ENCODE data around the gene FAM180B.
"Not testable (repeated sequence)": the region's sequence is repeated elsewhere in the genome, so short reads cannot be mapped to it uniquely, and the experiment has no call there.

FAM180B gene

GRCh38 chr11:47586098-47586855, at the start of gene FAM180B:
TSS of gene FAM180B (plus strand) at chr11:47586678. CDS start at chr11:47586769, 91 bp downstream.
- DNase-seq, result no peak

GRCh38 chr11:47536915-47537314, 49.6 kb upstream of the FAM180B start:
- no peak for DNase-seq

GRCh38 chr11:47538741-47539565, 47.5 kb upstream of the FAM180B start:
- DNase-seq, result no peak

GRCh38 chr11:47539681-47540039, 46.8 kb upstream of the FAM180B start:
- no peak for DNase-seq

GRCh38 chr11:47541070-47541469, 45.4 kb upstream of the FAM180B start:
- no peak for DNase-seq

- DNase-seq, result no peak
Observed at GRCh38 chr11:47545298-47545697, 41.2 kb upstream of the FAM180B start.

GRCh38 chr11:47546274-47546673, 40.2 kb upstream of the FAM180B start:
- DNase-seq, result not testable (repeated sequence)

- DNase-seq, result no peak
Observed at GRCh38 chr11:47550288-47551047, 36.0 kb upstream of the FAM180B start.

GRCh38 chr11:47551086-47551485, 35.4 kb upstream of the FAM180B start:
- DNase-seq, result no peak

GRCh38 chr11:47552056-47552565, 34.4 kb upstream of the FAM180B start:
- DNase-seq, result no peak

GRCh38 chr11:47552566-47553405, 33.7 kb upstream of the FAM180B start, which contains the start of gene CELF1:
TSS of gene CELF1 (minus strand) at chr11:47553132. CDS start at chr11:47499523, 53,609 bp downstream.
- peak; percentile 72 for DNase-seq

GRCh38 chr11:47553406-47553743, 33.1 kb upstream of the FAM180B start:
- DNase-seq, result no peak

- not testable (repeated sequence) for DNase-seq
Observed at GRCh38 chr11:47557004-47557403, 29.5 kb upstream of the FAM180B start.

GRCh38 chr11:47558695-47559094, 27.8 kb upstream of the FAM180B start:
- no peak for DNase-seq

- DNase-seq, result no peak
Observed at GRCh38 chr11:47560426-47560825, 26.1 kb upstream of the FAM180B start.

- DNase-seq, result not testable (repeated sequence)
Observed at GRCh38 chr11:47562393-47562792, 24.1 kb upstream of the FAM180B start.

- not testable (repeated sequence) for DNase-seq
Observed at GRCh38 chr11:47564366-47564765, 22.1 kb upstream of the FAM180B start.

- DNase-seq, result no peak
Observed at GRCh38 chr11:47564933-47565339, 21.5 kb upstream of the FAM180B start.

- no peak for DNase-seq
Observed at GRCh38 chr11:47565340-47566148, 20.9 kb upstream of the FAM180B start, which contains the start of gene PTPMT1. TSS of gene PTPMT1 (plus strand) at chr11:47565599. CDS start at chr11:47565623, 24 bp downstream.

- DNase-seq, result no peak
Observed at GRCh38 chr11:47566149-47566698, 20.3 kb upstream of the FAM180B start.

- DNase-seq, result no peak
Observed at GRCh38 chr11:47569646-47570045, 16.8 kb upstream of the FAM180B start.
